GM21576 (cell line): Measurements from ENCODE around the gene NAALADL2.

Experiments used
- ATAC-seq: cut with Tn5 transposase; IDR thresholded peaks from one replicate; pipeline ENCODE4 v1.9.1; 2021; ENCODE audit warnings: mild to moderate bottlenecking, moderate library complexity; ENCODE audit not compliant: unreplicated experiment

Gene NAALADL2

DNA sequence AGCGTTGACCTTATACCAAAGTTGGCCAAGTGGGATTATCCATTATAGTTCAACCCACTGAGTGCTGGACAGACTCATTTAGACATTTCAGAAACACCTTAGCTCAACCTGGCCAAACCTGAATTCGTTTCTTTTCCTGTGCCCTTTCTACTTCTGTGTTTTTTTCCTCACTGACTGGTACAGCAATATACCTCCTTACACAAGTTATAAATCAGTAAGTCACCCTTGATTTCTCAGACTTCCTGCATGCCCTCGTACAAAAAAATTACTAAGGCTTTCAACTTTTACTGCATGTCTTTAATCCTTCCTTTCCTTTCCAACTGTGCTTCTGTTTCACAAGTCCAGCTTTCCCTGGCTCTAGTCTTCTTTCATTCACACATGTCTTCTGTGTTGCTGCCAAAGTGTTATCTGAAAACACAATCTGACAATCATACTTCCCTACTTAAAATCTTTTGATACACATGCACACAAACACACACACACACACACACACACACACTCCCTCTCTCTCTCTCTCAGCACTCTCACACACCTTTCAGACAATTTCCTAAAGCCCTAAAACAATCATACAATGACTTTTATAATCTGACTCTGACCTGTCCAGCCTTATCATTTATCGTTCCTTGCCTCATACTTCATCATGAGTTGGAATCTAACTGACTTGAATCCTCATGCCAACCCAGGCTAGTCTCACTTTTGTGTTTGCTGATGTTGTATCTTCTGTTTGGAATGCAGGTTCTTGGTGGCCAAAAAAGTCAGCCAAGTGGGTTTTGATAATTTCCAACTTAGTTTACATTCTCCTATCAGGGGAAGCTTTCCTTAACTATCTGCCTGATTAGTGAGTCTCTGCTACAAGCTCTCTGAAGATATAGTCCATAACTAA, 436.4 kb downstream of the NAALADL2 start:
- no peak for ATAC-seq

DNA sequence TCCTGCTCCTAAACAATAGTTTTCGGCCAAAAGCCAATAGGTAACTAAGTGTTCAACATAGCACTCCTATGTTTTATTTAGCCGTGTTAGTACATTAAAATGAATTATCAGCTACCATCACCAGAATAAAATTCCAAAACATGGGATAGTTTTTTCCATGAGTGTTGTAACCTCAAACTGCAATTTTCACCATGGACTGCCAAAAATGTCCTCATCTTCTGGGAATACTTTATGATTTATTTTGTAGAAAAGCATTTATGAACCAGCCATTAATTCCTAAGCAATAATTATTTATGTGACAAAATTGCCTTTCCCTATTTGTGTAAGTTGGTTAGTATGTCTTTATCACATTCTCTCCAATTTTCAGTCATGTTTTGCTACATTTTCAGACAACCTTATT, 438.1 kb downstream of the NAALADL2 start:
- no peak for ATAC-seq

GRCh38 chr3:175301741-175302140, 442.6 kb downstream of the NAALADL2 start:
- no peak for ATAC-seq

GRCh38 chr3:175304404-175304803, 445.3 kb downstream of the NAALADL2 start:
- no peak for ATAC-seq

GRCh38 chr3:175307642-175308041, 448.5 kb downstream of the NAALADL2 start:
- no peak for ATAC-seq

GRCh38 chr3:175308097-175308496, 449.0 kb downstream of the NAALADL2 start:
- ATAC-seq = no peak

DNA sequence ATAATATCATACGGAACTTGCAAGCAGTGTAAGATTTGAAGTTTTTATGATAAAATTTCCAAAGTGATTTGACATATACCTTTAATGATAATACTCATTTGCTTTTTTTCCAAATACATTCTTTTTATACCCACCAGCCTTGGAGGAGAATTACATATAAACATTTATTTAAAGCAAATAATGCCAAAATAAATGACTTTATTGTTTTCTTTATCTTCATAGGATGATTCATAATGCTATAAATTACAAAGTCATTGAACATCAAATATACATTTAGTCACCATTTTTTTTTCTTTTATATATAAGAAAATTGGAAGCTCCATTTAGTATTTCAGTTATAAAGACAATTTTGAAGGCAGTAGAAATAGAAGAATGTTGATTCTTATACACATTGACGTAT, 450.9 kb downstream of the NAALADL2 start:
- no peak for ATAC-seq

- no peak for ATAC-seq
Observed at GRCh38 chr3:175311404-175311803, 452.3 kb downstream of the NAALADL2 start.

DNA sequence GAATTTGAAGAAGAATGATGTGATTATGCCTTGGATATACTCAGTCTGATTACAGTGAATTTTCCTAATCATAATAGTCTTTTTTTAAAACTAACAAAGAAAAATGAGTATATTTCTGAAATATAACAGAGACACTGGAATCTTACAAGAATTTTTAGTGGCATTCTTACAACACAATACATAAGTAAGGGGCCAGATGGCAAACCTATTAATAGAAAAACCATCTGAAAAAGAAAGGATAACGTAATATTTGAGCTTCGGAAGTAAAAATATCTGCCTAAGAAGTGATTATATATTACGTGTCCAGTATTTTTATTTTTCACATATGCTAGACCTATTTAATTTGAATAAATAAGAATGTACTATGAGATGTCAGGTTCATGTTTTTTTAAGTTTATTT, 452.8 kb downstream of the NAALADL2 start:
- ATAC-seq = no peak

- no peak for ATAC-seq
Observed at GRCh38 chr3:175312791-175313190, 453.7 kb downstream of the NAALADL2 start.

DNA sequence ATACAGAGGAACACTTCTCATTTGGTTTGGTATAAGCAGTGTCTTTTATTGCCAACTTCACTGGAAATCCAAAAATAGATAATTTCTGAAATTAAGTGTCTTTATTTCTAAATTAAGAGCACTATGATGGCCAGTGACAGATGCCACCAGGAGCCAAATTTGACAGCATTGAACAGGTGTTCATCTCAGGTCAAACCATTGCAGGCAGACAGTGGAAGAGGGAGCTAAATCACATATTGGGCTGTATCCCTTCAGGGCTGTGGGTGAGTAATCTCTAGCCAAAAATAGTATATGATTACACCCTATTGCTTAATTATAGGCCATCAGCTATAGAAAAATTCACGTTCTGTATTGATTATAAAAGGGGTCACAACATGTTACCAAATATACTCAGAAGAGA, 457.7 kb downstream of the NAALADL2 start:
- no peak for ATAC-seq

DNA sequence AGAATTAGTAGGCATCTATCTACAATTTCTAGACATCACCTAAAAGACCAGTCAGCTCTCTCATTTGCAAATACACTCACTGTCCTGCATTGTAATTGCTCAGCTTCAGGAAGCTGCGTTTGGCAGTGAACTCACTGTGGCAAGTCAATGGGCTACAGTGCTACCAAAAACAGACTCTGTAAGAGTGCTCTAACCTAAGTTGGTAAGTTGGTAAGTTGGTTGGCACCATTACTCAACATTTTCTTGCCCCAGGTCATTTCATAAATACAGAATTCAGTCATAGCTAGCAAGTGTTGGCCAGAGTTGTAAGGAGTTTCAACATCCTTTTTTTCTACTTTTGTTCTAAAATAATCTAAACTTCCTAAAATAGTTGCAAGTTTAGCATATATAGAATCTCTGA, 466.3 kb downstream of the NAALADL2 start:
- ATAC-seq = no peak

- ATAC-seq = no peak
Observed at GRCh38 chr3:175326041-175326440, 466.9 kb downstream of the NAALADL2 start.

DNA sequence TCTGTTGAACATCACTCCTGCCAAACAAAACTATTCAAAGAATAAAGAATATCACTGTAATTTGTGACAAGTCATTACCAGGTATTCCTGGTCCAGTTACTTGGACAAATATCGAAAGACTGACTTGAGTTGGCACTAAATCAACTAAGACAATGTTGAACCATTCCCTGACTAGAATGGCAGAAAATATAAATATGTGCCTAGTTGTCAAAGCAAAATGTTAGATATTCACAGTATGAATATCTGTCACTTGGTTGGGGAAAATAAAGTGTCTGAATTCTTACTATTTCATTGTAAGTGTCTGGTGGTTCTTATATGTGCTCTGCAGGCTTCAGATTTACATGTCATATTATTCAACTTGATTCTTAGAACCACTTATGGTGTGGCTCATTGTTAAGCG, 470.2 kb downstream of the NAALADL2 start:
- no peak for ATAC-seq

- ATAC-seq = no peak
Observed at GRCh38 chr3:175335229-175335628, 476.1 kb downstream of the NAALADL2 start.

GRCh38 chr3:175336406-175337133, 477.4 kb downstream of the NAALADL2 start:
- ATAC-seq = no peak

DNA sequence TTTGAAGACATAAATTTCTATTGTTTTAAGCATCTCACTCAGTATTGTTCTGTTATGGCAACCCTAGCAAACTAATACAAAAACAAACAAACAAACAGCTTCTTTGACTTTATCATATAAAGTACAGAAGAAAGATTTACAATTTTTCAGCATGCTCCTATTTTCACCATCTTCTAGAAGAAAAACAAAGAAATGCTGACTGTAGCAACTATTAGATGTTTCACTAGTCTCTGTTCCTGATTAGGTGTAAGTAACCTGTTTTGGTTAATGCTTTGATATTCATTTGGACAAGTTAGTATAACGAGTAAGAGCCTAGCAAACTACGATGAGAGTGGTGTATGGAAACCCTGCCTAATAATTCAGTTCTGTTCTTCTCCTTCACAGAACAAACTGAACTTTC, 478.5 kb downstream of the NAALADL2 start:
- no peak for ATAC-seq

- ATAC-seq = no peak
Observed at GRCh38 chr3:175338775-175339535, 479.8 kb downstream of the NAALADL2 start.

DNA sequence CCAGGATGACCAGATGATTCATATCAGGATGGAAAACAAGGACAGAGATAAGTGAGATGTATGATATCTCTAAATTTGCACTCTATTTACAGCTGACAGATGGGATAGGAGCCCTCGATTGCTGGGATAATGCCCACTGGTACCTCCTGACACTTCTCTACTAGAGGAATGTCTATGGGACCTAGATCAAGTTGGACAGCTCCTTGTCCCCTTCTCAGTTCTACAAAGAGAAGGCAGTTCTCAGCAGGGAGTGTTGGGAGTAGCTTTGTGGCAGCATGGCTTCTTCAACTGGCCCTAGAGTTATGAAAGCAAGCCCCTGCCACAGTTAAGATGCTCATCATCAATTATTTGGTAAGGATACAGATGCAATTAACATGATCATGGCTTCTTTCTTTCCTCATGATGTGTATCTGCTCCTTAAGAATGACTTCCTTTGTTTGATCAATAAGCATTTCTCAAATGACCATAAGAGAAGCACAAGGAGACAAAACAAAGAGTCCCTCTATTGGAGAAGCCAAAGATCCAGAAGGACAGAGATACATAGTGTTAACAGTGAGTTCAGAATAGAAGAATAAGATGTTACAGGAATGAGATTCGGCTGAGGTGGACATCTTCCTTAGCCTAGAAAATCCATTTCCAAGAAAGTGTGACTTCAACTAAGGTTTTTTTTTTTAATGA, 481.3 kb downstream of the NAALADL2 start:
- ATAC-seq = no peak

DNA sequence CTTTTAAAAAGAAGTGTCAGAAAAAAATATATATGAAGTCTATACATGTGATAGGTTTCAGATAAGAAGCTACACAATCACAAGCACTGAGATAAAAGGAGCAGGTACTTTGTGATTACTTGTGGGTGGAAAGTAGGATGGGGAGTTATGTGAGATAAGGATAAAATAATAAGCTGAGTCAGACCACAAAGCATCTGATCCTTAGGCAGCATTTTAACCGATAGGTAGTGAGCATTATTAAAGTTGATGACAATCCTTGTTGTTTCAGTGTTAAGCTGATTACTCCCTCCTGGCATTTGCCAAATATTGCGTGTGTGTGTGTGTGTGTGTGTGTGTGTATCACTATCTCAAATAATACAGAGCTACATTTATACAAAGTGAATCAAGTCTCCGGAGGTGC, 483.1 kb downstream of the NAALADL2 start:
- ATAC-seq = no peak

GRCh38 chr3:175343946-175344345, 484.8 kb downstream of the NAALADL2 start:
- ATAC-seq = no peak
